Activated CD8-positive, alpha-beta T cell treated with anti-CD3 and anti-CD28 coated beads for 36 hours (primary cell): ENCODE data around the gene ST6GALNAC3. TPM values are rescaled to one million over a fixed set of nuclear protein-coding genes. Genes with fewer than 3 reads are reported as not detected.

ENCODE experiments used
- ATAC-seq: fragments of 200-7000 bp; cut with Tn5 transposase; one replicate; pipeline ENCODE4 v1.10.0; 2021; ENCODE audit warnings: mild to moderate bottlenecking, moderate library complexity
- CTCF ChIA-PET: fragments of 350-600 bp; sonication (Branson Sonifier 250); formaldehyde crosslinking; loops from one replicate; lab custom pipeline; 2021; ENCODE audit warnings: antibody characterized with exemption; lab: Charles Lee
- POLR2A ChIA-PET: fragments of 350-600 bp; sonication (Branson Sonifier 250); formaldehyde crosslinking; loops from one replicate; lab custom pipeline; 2021; ENCODE audit warnings: antibody characterized with exemption; lab: Charles Lee
- DNase-seq: peaks from one replicate; pipeline ENCODE4 v3.0.0-alpha.2; 2020
- H3K27ac Mint-ChIP-seq: one replicate; pipeline ENCODE4 v1.8.0; 2021; ENCODE audit warnings: mild to moderate bottlenecking, mixed read lengths
- H3K27me3 Mint-ChIP-seq: one replicate; pipeline ENCODE4 v1.8.0; 2021; ENCODE audit warnings: mixed read lengths
- H3K36me3 Mint-ChIP-seq: one replicate; pipeline ENCODE4 v1.8.0; 2021; ENCODE audit warnings: low read depth, mixed read lengths
- H3K4me1 Mint-ChIP-seq: one replicate; pipeline ENCODE4 v1.8.0; 2021; ENCODE audit warnings: low read depth, mixed read lengths
- H3K4me3 Mint-ChIP-seq: one replicate; pipeline ENCODE4 v1.8.0; 2021; ENCODE audit warnings: mild to moderate bottlenecking, moderate library complexity, mixed read lengths
- H3K9me3 Mint-ChIP-seq: one replicate; pipeline ENCODE4 v1.8.0; 2021; ENCODE audit warnings: mixed read lengths
- CTCF ChIP-seq: fragments of 200-600 bp; IDR thresholded peaks from one replicate; pipeline ENCODE4 v1.8.0; 2022; ENCODE audit warnings: antibody characterized with exemption, mild to moderate bottlenecking
- intact Hi-C: fragments of 100-400 bp; cut with micrococcal nuclease; formaldehyde crosslinking; loops from one replicate; pipeline ENCODE4 v1.10.0; 2022
- total RNA-seq, 2 experiments: library from RNA; stranded (reverse); gene quantifications; one replicate each; pipeline ENCODE4 v1.2.3, GENCODE V29; 2021

Gene ST6GALNAC3
- total RNA-seq, 2 experiments from 2014 or later: 2.7 to 2.9 TPM

DNA sequence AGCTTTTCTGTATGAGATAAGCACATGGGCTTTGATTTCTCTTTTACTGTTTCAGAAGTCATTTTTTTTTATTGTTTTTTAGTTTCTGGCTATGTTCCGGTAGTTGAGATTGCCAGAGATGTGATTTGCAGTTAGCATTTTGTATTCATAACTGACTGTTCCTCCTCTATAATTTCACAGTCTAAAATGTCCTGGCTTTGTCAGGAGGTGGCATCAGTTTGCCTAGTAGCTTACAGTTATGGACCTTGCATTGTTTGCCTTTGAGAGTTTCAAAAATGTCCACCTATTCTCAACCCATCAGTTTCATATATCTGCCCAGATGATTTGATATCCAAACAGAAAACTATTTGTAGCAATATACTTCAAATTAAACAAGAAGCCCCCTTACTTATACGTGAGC is 39.5 kb upstream of the ST6GALNAC3 start:
- ChIA-PET CTCF (interaction anchor here (1.0 kb wide), 1 partner anchor 44 kb away, joined by 3 read pairs; no protein-coding TSS in a partner anchor), POLR2A (no interaction called here)
- Mint-ChIP-seq H3K27me3 (peaks cover 4% of the 10 kb centered on the region), H3K36me3 (no peaks in the 10 kb centered on the region), H3K4me3 (no peak overlapping the region), H3K27ac (no peak overlapping the region), H3K4me1 (no peaks in the 10 kb centered on the region), H3K9me3 (peaks cover 1% of the 10 kb centered on the region)
- intact Hi-C loops: no loop called here
- DNase-seq: no peak
- no peak for ATAC-seq
- TF ChIP-seq CTCF: no peak

GRCh38 chr1:76037324-76037723 is 37.2 kb upstream of the ST6GALNAC3 start:
- no peak overlapping the region for H3K4me3 Mint-ChIP-seq
- peaks cover 4% of the 10 kb centered on the region for H3K27me3 Mint-ChIP-seq
- ATAC-seq (no peak), DNase-seq (no peak)
- H3K36me3 Mint-ChIP-seq: no peaks in the 10 kb centered on the region
- ChIA-PET CTCF (no interaction called here), POLR2A (no interaction called here)
- H3K4me1 Mint-ChIP-seq: no peaks in the 10 kb centered on the region
- H3K9me3 Mint-ChIP-seq: peaks cover 1% of the 10 kb centered on the region
- H3K27ac Mint-ChIP-seq: no peak overlapping the region
- TF ChIP-seq CTCF: no peak
- intact Hi-C loops: no loop called here

- ChIA-PET POLR2A (no interaction called here), CTCF (no interaction called here)
- ATAC-seq (no peak), DNase-seq (no peak)
- no peak for TF ChIP-seq CTCF
- peaks cover 4% of the 10 kb centered on the region for H3K27me3 Mint-ChIP-seq
- intact Hi-C loops: no loop called here
- no peaks in the 10 kb centered on the region for H3K36me3 Mint-ChIP-seq
- H3K4me1 Mint-ChIP-seq: no peaks in the 10 kb centered on the region
- H3K4me3 Mint-ChIP-seq: no peak overlapping the region
- no peak overlapping the region for H3K27ac Mint-ChIP-seq
- peaks cover 1% of the 10 kb centered on the region for H3K9me3 Mint-ChIP-seq
Measured at GRCh38 chr1:76038287-76039004, 36.1 kb upstream of the ST6GALNAC3 start.

DNA sequence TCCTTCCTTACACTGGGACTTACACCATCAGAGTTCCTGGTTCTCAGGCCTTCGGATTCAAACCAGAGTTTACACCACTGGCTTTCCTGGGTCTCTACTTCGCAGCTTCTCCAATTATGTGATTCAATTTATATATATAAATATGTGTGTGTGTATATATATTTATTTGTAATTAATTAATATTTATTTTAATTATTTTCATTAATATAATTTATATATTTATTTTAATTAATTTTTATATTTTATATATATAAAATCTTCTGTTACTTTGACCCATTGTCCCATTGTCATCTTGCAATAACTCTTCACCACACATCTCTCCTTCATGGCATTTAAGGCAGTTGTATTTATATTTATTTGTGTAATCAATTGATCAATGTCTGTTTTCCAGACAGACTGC is 28.4 kb upstream of the ST6GALNAC3 start:
- DNase-seq (no peak), ATAC-seq (no peak)
- H3K27me3 Mint-ChIP-seq: no peaks in the 10 kb centered on the region
- ChIA-PET CTCF (no interaction called here), POLR2A (no interaction called here)
- intact Hi-C loops: no loop called here
- no peak overlapping the region for H3K4me3 Mint-ChIP-seq
- H3K27ac Mint-ChIP-seq: no peak overlapping the region
- no peaks in the 10 kb centered on the region for H3K9me3 Mint-ChIP-seq
- TF ChIP-seq CTCF: no peak
- no peaks in the 10 kb centered on the region for H3K36me3 Mint-ChIP-seq
- H3K4me1 Mint-ChIP-seq: no peaks in the 10 kb centered on the region

DNA sequence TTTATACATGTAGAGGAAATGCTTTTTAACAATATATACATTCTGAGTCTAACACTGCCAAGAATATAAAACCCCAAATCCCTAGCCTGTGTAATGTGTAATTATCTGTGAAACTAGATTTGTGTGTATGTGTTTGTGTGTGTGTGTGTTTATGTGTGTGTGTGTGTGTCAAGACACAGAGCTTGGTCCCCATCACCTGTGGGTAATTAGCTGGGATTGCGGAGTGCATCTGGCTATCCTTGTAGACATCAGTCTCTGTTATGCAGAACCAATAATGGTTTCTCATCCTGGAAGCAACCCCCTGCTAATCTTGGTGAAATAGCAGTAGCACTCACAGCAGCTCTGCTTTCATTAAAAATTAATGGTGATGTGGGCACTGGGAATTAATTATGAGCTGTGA is 26.3 kb upstream of the ST6GALNAC3 start:
- DNase-seq: no peak
- TF ChIP-seq CTCF: no peak
- H3K4me1 Mint-ChIP-seq: no peaks in the 10 kb centered on the region
- no peaks in the 10 kb centered on the region for H3K36me3 Mint-ChIP-seq
- peaks cover under 1% of the 10 kb centered on the region for H3K27me3 Mint-ChIP-seq
- intact Hi-C loops: no loop called here
- no peak overlapping the region for H3K27ac Mint-ChIP-seq
- POLR2A ChIA-PET: no interaction called here
- CTCF ChIA-PET: no interaction called here
- no peak for ATAC-seq
- no peaks in the 10 kb centered on the region for H3K9me3 Mint-ChIP-seq
- H3K4me3 Mint-ChIP-seq: no peak overlapping the region
